Mucosa of descending colon (tissue), 3 donors: Measurements from ENCODE around the gene GRIN2C. TPM values are rescaled to one million over a fixed set of nuclear protein-coding genes. Genes with fewer than 3 reads are reported as not detected.

ENCODE experiments used
- ATAC-seq: fragments of 200-7000 bp; cut with Tn5 transposase; one replicate; pipeline ENCODE4 v1.9.1; 2020; ENCODE audit warnings: mild to moderate bottlenecking, moderate library complexity
- DNase-seq, 3 donors: peaks; one replicate each; pipeline ENCODE4 v3.0.0-alpha.2; 2020
- H3K36me3 ChIP-seq: fragments of 200-600 bp; one replicate; pipeline ENCODE4 v1.8.0; 2021; ENCODE audit warnings: low read depth, mild to moderate bottlenecking
- H3K4me1 ChIP-seq: fragments of 200-600 bp; one replicate; pipeline ENCODE4 v1.8.0; 2021; ENCODE audit warnings: low read depth, mild to moderate bottlenecking
- H3K4me3 ChIP-seq: fragments of 200-600 bp; one replicate; pipeline ENCODE4 v1.8.0; 2021; ENCODE audit warnings: mild to moderate bottlenecking
- H3K9me3 ChIP-seq: fragments of 200-600 bp; one replicate; pipeline ENCODE4 v1.8.0; 2021; ENCODE audit warnings: mild to moderate bottlenecking
- CTCF ChIP-seq: fragments of 200-600 bp; IDR thresholded peaks from one replicate; pipeline ENCODE4 v1.8.0; 2022; ENCODE audit warnings: antibody characterized with exemption, mild to moderate bottlenecking
- intact Hi-C, 2 donors: fragments of 100-400 bp; cut with DNase I in 1 of 2; cut with micrococcal nuclease in 1 of 2; formaldehyde crosslinking; loops; one replicate each; pipeline versions ENCODE4 v1.11.0 to v1.11.1; 2022; cut with DNase I, micrococcal nuclease
- total RNA-seq, 3 donors: library from RNA; stranded (reverse); fragmentation: NEBNext Ultra II Directional in 2 of 3; extraction: Animal tissue kit (Norgen Biotek cat#: 25700) in 2 of 3; gene quantifications; one replicate each; pipeline versions ENCODE4 v1.2.1 to v1.2.4, GENCODE V29; 2021 to 2023
- donor health status: DM: no; HTN: no; CAD: no; lungs with moderate emphysema.
- donor health status: DM: no; HTN: no; CAD: no.
- donor health status: DM: no; HTN: yes; CAD: no.

Gene GRIN2C
- total RNA-seq, 3 donors from 2014 or later: 0.35 to 1.4 (median 0.55) TPM

GRCh38 chr17:74850310-74850709, 9.4 kb downstream of the GRIN2C start:
- Histone ChIP-seq H3K4me1 (peaks cover 3% of the 10 kb centered on the region), H3K9me3 (no peaks in the 10 kb centered on the region), H3K4me3 (no peak overlapping the region), H3K36me3 (no peaks in the 10 kb centered on the region)
- no peak for TF ChIP-seq CTCF
- no peak for ATAC-seq
- DNase-seq: no peak
- intact Hi-C loops: no loop called here

- no peaks in the 10 kb centered on the region for H3K9me3 ChIP-seq
- intact Hi-C loops: no loop called here
- DNase-seq (no peak), ATAC-seq (no peak)
- H3K4me1 ChIP-seq: peaks cover 3% of the 10 kb centered on the region
- no peaks in the 10 kb centered on the region for H3K36me3 ChIP-seq
- H3K4me3 ChIP-seq: no peak overlapping the region
- TF ChIP-seq CTCF: no peak
Observed at GRCh38 chr17:74848656-74849399, 10.9 kb downstream of the GRIN2C start.

DNA sequence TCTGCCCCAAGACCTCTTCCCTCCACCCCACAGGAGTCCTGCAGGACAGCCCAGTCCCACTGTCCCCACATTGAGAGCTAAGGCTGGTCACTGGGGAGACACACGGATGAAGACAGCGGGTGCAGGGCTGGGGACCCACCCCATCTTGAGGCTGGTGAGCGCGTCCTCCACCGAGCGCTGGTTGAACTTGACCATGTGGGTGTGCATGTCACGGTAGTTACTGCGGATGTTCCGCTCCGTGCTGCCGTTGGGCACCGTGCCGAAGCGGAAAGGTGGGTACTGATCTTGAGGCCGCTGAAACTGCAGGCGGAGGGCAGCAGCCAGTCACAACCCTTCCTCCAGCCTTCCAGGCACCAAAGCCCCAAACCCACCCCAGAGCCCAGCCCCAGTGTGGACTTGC, 13.1 kb downstream of the GRIN2C start:
- no peak for TF ChIP-seq CTCF
- intact Hi-C loops: no loop called here
- no peaks in the 10 kb centered on the region for H3K36me3 ChIP-seq
- no peak for DNase-seq
- no peak overlapping the region for H3K4me3 ChIP-seq
- no peaks in the 10 kb centered on the region for H3K4me1 ChIP-seq
- ATAC-seq: no peak
- no peaks in the 10 kb centered on the region for H3K9me3 ChIP-seq

DNA sequence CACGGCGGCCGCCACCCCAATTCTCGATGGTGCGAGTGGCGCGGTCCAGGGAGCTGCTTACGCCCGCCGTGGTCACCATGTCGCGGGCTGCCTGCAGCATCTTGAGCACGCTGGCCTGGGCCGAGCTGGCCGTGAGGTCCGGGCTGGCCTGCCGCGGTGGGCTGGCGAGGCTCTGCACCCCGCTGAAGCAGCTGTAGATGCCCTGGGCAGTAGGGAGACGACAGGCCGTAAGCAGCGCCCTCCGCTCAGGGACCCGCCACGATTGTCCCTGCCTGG, 16.4 kb downstream of the GRIN2C start:
- no peaks in the 10 kb centered on the region for H3K36me3 ChIP-seq
- H3K9me3 ChIP-seq: no peaks in the 10 kb centered on the region
- DNase-seq (no peak), ATAC-seq (no peak)
- no peaks in the 10 kb centered on the region for H3K4me1 ChIP-seq
- intact Hi-C loops: no loop called here
- no peak overlapping the region for H3K4me3 ChIP-seq
- TF ChIP-seq CTCF: no peak

GRCh38 chr17:74842599-74843351, 16.9 kb downstream of the GRIN2C start:
- intact Hi-C loops: no loop called here
- H3K4me1 ChIP-seq: no peaks in the 10 kb centered on the region
- H3K9me3 ChIP-seq: no peaks in the 10 kb centered on the region
- ATAC-seq: peak; percentile 90
- H3K36me3 ChIP-seq: no peaks in the 10 kb centered on the region
- peak; percentile 61 for TF ChIP-seq CTCF
- no peak overlapping the region for H3K4me3 ChIP-seq
- peak; percentile 71 to 80 (median 74) for DNase-seq
